ENCODE results near the gene CTLA4. TPM values are rescaled to one million over a fixed set of nuclear protein-coding genes. Genes with fewer than 3 reads are reported as not detected.

Gene CTLA4
- total and polyA plus RNA-seq, 2 of the 4 experiments (the other 2 are of a cell fraction): not detected

- DNase-seq (no peak), ATAC-seq (ENCODE audit: low read depth) (no peak)
- Histone ChIP-seq H4K91ac (ENCODE audit: insufficient read depth, low read depth, low read length) (no peak overlapping the region), H2BK20ac (ENCODE audit: low read depth, low read length) (no peak overlapping the region), H3K4ac (ENCODE audit: low read depth, low read length) (no peak overlapping the region), H2BK15ac (ENCODE audit: low read depth, low read length) (no peak overlapping the region), H3K9me3 (ENCODE audit: control insufficient read depth, insufficient read depth, low read length) (no peaks in the 10 kb centered on the region), H4K8ac (ENCODE audit: low read depth in 2 of 2, low read length in 2 of 2) (no peak overlapping the region), H4K20me1 (ENCODE audit: insufficient read depth, low read length) (no peaks in the 10 kb centered on the region), H2AFZ (replicated peaks; ENCODE audit: low read length, poor library complexity) (no peak overlapping the region), H2AK9ac (replicated peaks; ENCODE audit: low read depth, low read length, poor library complexity) (no peak overlapping the region), H3K4me1 (ENCODE audit: control insufficient read depth, insufficient read depth, low read length) (no peaks in the 10 kb centered on the region), H3K23ac (ENCODE audit: low read depth, low read length) (no peak overlapping the region), H3K9ac (ENCODE audit: low read depth, low read length) (no peak overlapping the region), H3K56ac (ENCODE audit: extremely low read depth, insufficient read depth, low read length) (no peak overlapping the region), H3K4me3 (ENCODE audit: insufficient read depth, low read depth, low read length) (no peak overlapping the region), H3K18ac (ENCODE audit: low read depth, low read length) (no peak overlapping the region), H2BK5ac (ENCODE audit: low read depth, low read length, poor library complexity, severe bottlenecking) (no peak overlapping the region), H3K27ac (ENCODE audit: insufficient read depth, low read length) (no peak overlapping the region), H3K14ac (replicated peaks; ENCODE audit: low read depth, low read length) (no peak overlapping the region), H3K27me3 (ENCODE audit: control insufficient read depth, insufficient read depth, low read length) (peaks cover 32% of the 10 kb centered on the region), H3K79me1 (ENCODE audit: low read depth in 1 of 2, low read length in 2 of 2) (no peaks in the 10 kb centered on the region), H2BK120ac (ENCODE audit: low read depth, low read length) (no peak overlapping the region), H3K9me1 (ENCODE audit: insufficient read depth, low read length) (no peaks in the 10 kb centered on the region), H2AK5ac (ENCODE audit: low read depth, low read length) (no peak overlapping the region), H4K5ac (ENCODE audit: low read depth, low read length) (no peak overlapping the region), H3K4me2 (ENCODE audit: low read depth, low read length) (no peak overlapping the region), H3K36me3 (ENCODE audit: control insufficient read depth, insufficient read depth, low read length) (no peaks in the 10 kb centered on the region)
- ChIA-PET CTCF (interaction anchor here (0.6 kb wide), 1 partner anchor 383 kb away, joined by 3 read pairs; no protein-coding TSS in a partner anchor), POLR2A (ENCODE audit: unreplicated experiment) (no interaction called here)
- intact Hi-C loops (cut with micrococcal nuclease) (no loop called here), in situ Hi-C loops (cut with MboI; ENCODE audit: low sequenced_read_pairs) (no loop called here), dilution Hi-C loops (cut with HindIII; ENCODE audit: low sequenced_read_pairs, unreplicated experiment) (no loop called here)
- no peak for TF ChIP-seq CEBPB (IDR thresholded peaks at IDR 0.05; ENCODE audit: low read depth, low read length)
- TF ChIP-seq, protein P1, sequence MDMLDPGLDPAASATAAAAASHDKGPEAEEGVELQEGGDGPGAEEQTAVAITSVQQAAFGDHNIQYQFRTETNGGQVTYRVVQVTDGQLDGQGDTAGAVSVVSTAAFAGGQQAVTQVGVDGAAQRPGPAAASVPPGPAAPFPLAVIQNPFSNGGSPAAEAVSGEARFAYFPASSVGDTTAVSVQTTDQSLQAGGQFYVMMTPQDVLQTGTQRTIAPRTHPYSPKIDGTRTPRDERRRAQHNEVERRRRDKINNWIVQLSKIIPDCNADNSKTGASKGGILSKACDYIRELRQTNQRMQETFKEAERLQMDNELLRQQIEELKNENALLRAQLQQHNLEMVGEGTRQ (IDR thresholded peaks at IDR 0.05; ENCODE audit: low read depth, low read length): no peak
- TF ChIP-seq CHD1 (IDR thresholded peaks at IDR 0.05; ENCODE audit: low read depth, low read length): no peak
- no peak for TF ChIP-seq RCOR1 (IDR thresholded peaks at IDR 0.05; ENCODE audit: insufficient replicate concordance, low read length)
- no peak for TF ChIP-seq MAFK (IDR thresholded peaks at IDR 0.05; ENCODE audit: low read depth, low read length)
- no peak for TF ChIP-seq NFE2L2 (IDR thresholded peaks at IDR 0.05; ENCODE audit: low read depth, low read length)
- TF ChIP-seq SMC3 (IDR thresholded peaks at IDR 0.05; ENCODE audit: low read depth, low read length): no peak
- TF ChIP-seq FOS (IDR thresholded peaks at IDR 0.05; ENCODE audit: low read depth, low read length): no peak
- no peak for TF ChIP-seq ELK1 (IDR thresholded peaks at IDR 0.05; ENCODE audit: borderline replicate concordance, low read depth, low read length)
- TF ChIP-seq MAZ (IDR thresholded peaks at IDR 0.05; ENCODE audit: borderline replicate concordance, low read depth, low read length): no peak
- BruUV-seq (replicated peaks): no TSS peak
- 17% methylated on average over 3 of the region's 5 CpGs; no CpG with 5 or more reads in 1 of the 2 experiments for WGBS, 2 experiments (ENCODE audit: extremely low coverage in 2 of 2, insufficient read length in 1 of 2)
Measured at GRCh38 chr2:203878063-203878462, 10.5 kb downstream of the CTLA4 start.
